HepG2 (cell line): ENCODE results near the gene GCH1. TPM values are rescaled to one million over a fixed set of nuclear protein-coding genes. Genes with fewer than 3 reads are reported as not detected.

Experiments used
- ATAC-seq: fragments of 200-7000 bp; cut with Tn5 transposase; 3 replicates; pipeline ENCODE4 v1.9.1; 2020; ENCODE audit warnings: mild to moderate bottlenecking, moderate library complexity
- BruUV-seq: library from RNA; stranded (reverse); fragments of 400-500 nt; replicated peaks from 2 replicates; lab custom pipeline; 2021; lab: Mats Ljungman, UMichigan
- CTCF ChIA-PET: fragments of 300-600 bp; formaldehyde crosslinking; extraction: SDS; loops from one replicate; lab custom pipeline; 2021; ENCODE audit warnings: low total read pairs, inconsistent platforms, low intra/inter-chr PET ratio; lab: Yijun Ruan, JAX
- POLR2A ChIA-PET: fragments of 350-600 bp; sonication (Branson Sonifier 250); formaldehyde crosslinking; loops from one replicate; lab custom pipeline; 2020; ENCODE audit warnings: antibody characterized with exemption, inconsistent platforms; lab: Yijun Ruan, JAX
- DNase-seq: peaks from one replicate; pipeline ENCODE4 v3.0.0-alpha.2; 2015; ENCODE audit warnings: low spot score
- FAIRE-seq: peaks from 3 replicates; lab custom pipeline; 2011; peaks lifted over from hg19 to GRCh38; lab: Jason Lieb, UNC
- H2AFZ ChIP-seq: one replicate; pipeline ENCODE4 v1.6.1; 2011; ENCODE audit warnings: low read length, inconsistent platforms
- H3K27ac ChIP-seq: fragments of 300-600 bp; 3 replicates; pipeline ENCODE4 v1.8.0; 2011; ENCODE audit warnings: mixed run types, mild to moderate bottlenecking, mixed read lengths, low read length, inconsistent platforms; ENCODE audit not compliant: insufficient read depth; ENCODE audit errors: extremely low read length
- H3K27me3 ChIP-seq, 2 experiments: fragments of 200-600 bp in 1 of 2; 2 replicates in 1 of 2; 3 replicates in 1 of 2; pipeline versions ENCODE4 v1.6.0 to v1.8.0; 2011; ENCODE audit warnings: low read length in 2 of 2, mild to moderate bottlenecking in 2 of 2, moderate library complexity in 2 of 2, inconsistent platforms in 1 of 2; ENCODE audit not compliant: insufficient read depth in 2 of 2, control insufficient read depth in 1 of 2
- H3K36me3 ChIP-seq, 2 experiments: fragments of 200-600 bp in 1 of 2; replicated peaks in 1 of 2; 2 replicates in 1 of 2; 3 replicates in 1 of 2; pipeline versions ENCODE4 v1.5.1 to v1.8.0; 2011; ENCODE audit warnings: low read length in 2 of 2, inconsistent platforms in 1 of 2; ENCODE audit not compliant: insufficient read depth in 2 of 2, control insufficient read depth in 1 of 2
- H3K4me1 ChIP-seq: 2 replicates; pipeline ENCODE4 v1.5.1; 2012; ENCODE audit warnings: low read length, inconsistent platforms; ENCODE audit not compliant: insufficient read depth
- H3K4me2 ChIP-seq: 2 replicates; pipeline ENCODE4 v1.6.0; 2011; ENCODE audit warnings: low read depth, low read length, inconsistent platforms
- H3K4me3 ChIP-seq, 3 experiments: fragments of 200-600 bp in 1 of 3; sonication (generic), shearing (Covaris generic) in 1 of 3; replicated peaks in 1 of 3; 2 replicates each; pipeline ENCODE4 v1.5.1; 2011 to 2016; ENCODE audit warnings: low read length in 3 of 3, inconsistent platforms in 2 of 3, low read depth in 2 of 3, mild to moderate bottlenecking in 2 of 3, control low read depth in 1 of 3, mixed read lengths in 1 of 3; ENCODE audit not compliant: insufficient read depth in 1 of 3
- H3K79me2 ChIP-seq: one replicate; pipeline ENCODE4 v1.6.1; 2011; ENCODE audit warnings: low read length, inconsistent platforms; ENCODE audit not compliant: insufficient read depth
- H3K9ac ChIP-seq: 2 replicates; pipeline ENCODE4 v1.6.0; 2011; ENCODE audit warnings: mild to moderate bottlenecking, low read depth, low read length, inconsistent platforms; ENCODE audit not compliant: insufficient read depth
- H3K9me3 ChIP-seq: 2 replicates; pipeline ENCODE4 v1.5.1; 2012; ENCODE audit warnings: mild to moderate bottlenecking, low read length
- H4K20me1 ChIP-seq: 2 replicates; pipeline ENCODE4 v1.6.0; 2011; ENCODE audit warnings: inconsistent platforms, mild to moderate bottlenecking, low read length, moderate library complexity; ENCODE audit not compliant: insufficient read depth
- ATF1 ChIP-seq: IDR thresholded peaks from 2 replicates; pipeline ENCODE4 v1.6.1; 2016; ENCODE audit warnings: mild to moderate bottlenecking, control low read depth
- BORCS8-MEF2B ChIP-seq: sonication (generic); formaldehyde crosslinking; IDR thresholded peaks from 2 replicates; pipeline ENCODE4 v1.8.0; 2022; ENCODE audit warnings: mild to moderate bottlenecking, missing genetic modification reagents
- EP300 ChIP-seq, 3 experiments: sonication (generic) in 1 of 3; formaldehyde crosslinking in 1 of 3; IDR thresholded peaks; 2 replicates each; pipeline versions ENCODE4 v1.5.1 to v1.6.1; 2011 to 2020; ENCODE audit warnings: low read depth in 2 of 3, low read length in 2 of 3, borderline replicate concordance in 1 of 3, improper control_type of control experiment in 1 of 3, mild to moderate bottlenecking in 1 of 3, missing genetic modification reagents in 1 of 3, moderate library complexity in 1 of 3
- HDAC6 ChIP-seq: fragments of 200-600 bp; sonication (generic); IDR thresholded peaks from 2 replicates; pipeline ENCODE4 v1.7.0; 2017; ENCODE audit warnings: mild to moderate bottlenecking, antibody characterized with exemption, low read length, low read depth
- HOXA3 ChIP-seq: sonication (generic); formaldehyde crosslinking; IDR thresholded peaks from 2 replicates; pipeline ENCODE4 v1.5.0; 2020; ENCODE audit warnings: missing genetic modification reagents
- HOXA9 ChIP-seq: sonication (generic); formaldehyde crosslinking; IDR thresholded peaks from 2 replicates; pipeline ENCODE4 v1.8.1; 2022; ENCODE audit warnings: missing genetic modification reagents, mild to moderate bottlenecking, moderate library complexity, borderline replicate concordance
- JUNB ChIP-seq: sonication (generic); formaldehyde crosslinking; IDR thresholded peaks from 2 replicates; pipeline ENCODE4 v1.8.0; 2022; ENCODE audit warnings: missing genetic modification reagents, mild to moderate bottlenecking, borderline replicate concordance
- KDM1A ChIP-seq: IDR thresholded peaks from 2 replicates; pipeline ENCODE4 v1.6.1; 2016; ENCODE audit warnings: missing compliant biosample characterization
- MAFK ChIP-seq, 2 experiments: IDR thresholded peaks in 1 of 2; conservative IDR thresholded peaks in 1 of 2; 2 replicates each; pipeline ENCODE4 v1.6.1; 2011; ENCODE audit warnings: improper control_type of control experiment in 2 of 2, low read length in 2 of 2
- MAZ ChIP-seq, 2 experiments: sonication (generic) in 1 of 2; formaldehyde crosslinking in 1 of 2; IDR thresholded peaks; 2 replicates each; pipeline versions ENCODE4 v1.5.0 to v1.6.1; 2012 to 2020; ENCODE audit warnings: low read depth in 2 of 2, mild to moderate bottlenecking in 2 of 2, borderline replicate concordance in 1 of 2, improper control_type of control experiment in 1 of 2, low read length in 1 of 2, missing genetic modification reagents in 1 of 2, moderate library complexity in 1 of 2
- MTA1 ChIP-seq: sonication (generic); formaldehyde crosslinking; IDR thresholded peaks from 2 replicates; pipeline ENCODE4 v1.4.0; 2020; ENCODE audit warnings: missing genetic modification reagents, mild to moderate bottlenecking, borderline replicate concordance
- NRL ChIP-seq: sonication (generic); formaldehyde crosslinking; IDR thresholded peaks from 2 replicates; pipeline ENCODE4 v1.5.0; 2020; ENCODE audit warnings: missing genetic modification reagents, mild to moderate bottlenecking, moderate library complexity, borderline replicate concordance
- PHF20 ChIP-seq: sonication (generic); formaldehyde crosslinking; IDR thresholded peaks from 2 replicates; pipeline ENCODE4 v1.5.0; 2020; ENCODE audit warnings: mild to moderate bottlenecking, missing genetic modification reagents
- SRSF9 ChIP-seq: fragments of 200-400 bp; formaldehyde crosslinking; IDR thresholded peaks from 2 replicates; pipeline ENCODE4 v1.6.1; 2018; ENCODE audit warnings: borderline replicate concordance, mild to moderate bottlenecking, low read depth, low read length; ENCODE audit not compliant: insufficient read depth, poor library complexity, severe bottlenecking
- TBX3 ChIP-seq: fragments of 450-650 bp; IDR thresholded peaks from 2 replicates; pipeline ENCODE4 v1.6.1; 2017; ENCODE audit warnings: antibody characterized with exemption, mild to moderate bottlenecking, inconsistent platforms, borderline replicate concordance
- ZBTB7B ChIP-seq: sonication (generic); formaldehyde crosslinking; IDR thresholded peaks from 2 replicates; pipeline ENCODE4 v1.4.0; 2020; ENCODE audit warnings: missing genetic modification reagents
- ZC3H4 ChIP-seq: sonication (generic); formaldehyde crosslinking; IDR thresholded peaks from 2 replicates; pipeline ENCODE4 v1.4.0; 2020; ENCODE audit warnings: missing genetic modification reagents, borderline replicate concordance
- ZFP90 ChIP-seq: sonication (generic); formaldehyde crosslinking; IDR thresholded peaks from 2 replicates; pipeline ENCODE4 v1.8.0; 2022; ENCODE audit warnings: missing genetic modification reagents, mild to moderate bottlenecking, inconsistent platforms, borderline replicate concordance
- ZNF232 ChIP-seq: sonication (generic); formaldehyde crosslinking; IDR thresholded peaks from 2 replicates; pipeline ENCODE4 v1.4.0; 2020; ENCODE audit warnings: missing genetic modification reagents, borderline replicate concordance
- ZNF781 ChIP-seq: sonication (generic); formaldehyde crosslinking; IDR thresholded peaks from 2 replicates; pipeline ENCODE4 v1.5.1; 2020; ENCODE audit warnings: borderline replicate concordance, mild to moderate bottlenecking, missing genetic modification reagents; ENCODE audit errors: not compliant biosample characterization
- in situ Hi-C: cut with HindIII; loops from 2 replicates; pipeline ENCODE4 v1.10.0; 2017; ENCODE audit warnings: low pct_unique_long_range_greater_than_20kb; ENCODE audit not compliant: extremely low pct_ligation_motif_present
- intact Hi-C: fragments of 100-400 bp; cut with micrococcal nuclease; formaldehyde crosslinking; loops from one replicate; pipeline ENCODE4 v1.10.0; 2022; ENCODE audit not compliant: unreplicated experiment
- polyA plus RNA-seq, 8 experiments: library from polyadenylated mRNA; depleted of rRNA in 3 of 8; stranded (reverse) in 7 of 8; unstranded in 1 of 8; fragments of >200 nt; fragmentation: Illumina TruSeq in 4 of 8; extraction: Trizol in 4 of 8; gene quantifications; 2 replicates each; pipeline versions ENCODE4 v1.2.1 to v1.2.3, GENCODE V29; 2011 to 2016; ENCODE audit warnings: low read depth in 4 of 8, missing spikeins in 1 of 8, mixed read lengths in 1 of 8; ENCODE audit not compliant: insufficient read depth in 1 of 8
- total RNA-seq, 5 experiments: library from RNA; depleted of rRNA; stranded (reverse); fragments of >200 nt; fragmentation: Illumina TruSeq; extraction: Trizol; gene quantifications; 2 replicates each; pipeline ENCODE4 v1.2.3, GENCODE V29; 2016; ENCODE audit warnings: low read depth in 1 of 5
- TF ChIP-seq, protein P1 (sequence below): sonication (generic); formaldehyde crosslinking; IDR thresholded peaks from 2 replicates; pipeline ENCODE4 v1.4.0; 2020; ENCODE audit warnings: missing genetic modification reagents

The GCH1 gene
- total and polyA plus RNA-seq, 2 of the 13 experiments (the other 11 are each of a cell fraction or from before 2014, with no cell fraction given), result 15.0 to 25.2 TPM

DNA sequence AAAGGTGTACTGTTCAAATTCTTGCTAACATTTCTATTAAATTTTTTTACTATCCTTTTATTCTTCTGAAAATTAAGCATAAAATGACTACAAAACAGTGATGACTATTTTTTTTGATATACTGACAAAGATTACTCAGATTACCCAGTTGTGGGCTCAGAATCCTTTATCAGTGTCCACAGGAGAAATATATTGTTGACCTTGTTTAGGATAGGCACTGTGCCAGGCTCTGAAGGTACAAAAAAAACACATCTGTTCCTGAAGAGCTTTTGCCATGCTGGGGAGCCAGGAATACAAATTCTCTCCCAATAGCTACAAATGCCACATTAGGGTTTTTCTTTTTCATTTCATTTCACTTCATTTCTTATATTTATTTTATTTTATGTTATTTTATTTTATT, 26.9 kb upstream of the GCH1 start (continued):
- TF ChIP-seq, protein P1, sequence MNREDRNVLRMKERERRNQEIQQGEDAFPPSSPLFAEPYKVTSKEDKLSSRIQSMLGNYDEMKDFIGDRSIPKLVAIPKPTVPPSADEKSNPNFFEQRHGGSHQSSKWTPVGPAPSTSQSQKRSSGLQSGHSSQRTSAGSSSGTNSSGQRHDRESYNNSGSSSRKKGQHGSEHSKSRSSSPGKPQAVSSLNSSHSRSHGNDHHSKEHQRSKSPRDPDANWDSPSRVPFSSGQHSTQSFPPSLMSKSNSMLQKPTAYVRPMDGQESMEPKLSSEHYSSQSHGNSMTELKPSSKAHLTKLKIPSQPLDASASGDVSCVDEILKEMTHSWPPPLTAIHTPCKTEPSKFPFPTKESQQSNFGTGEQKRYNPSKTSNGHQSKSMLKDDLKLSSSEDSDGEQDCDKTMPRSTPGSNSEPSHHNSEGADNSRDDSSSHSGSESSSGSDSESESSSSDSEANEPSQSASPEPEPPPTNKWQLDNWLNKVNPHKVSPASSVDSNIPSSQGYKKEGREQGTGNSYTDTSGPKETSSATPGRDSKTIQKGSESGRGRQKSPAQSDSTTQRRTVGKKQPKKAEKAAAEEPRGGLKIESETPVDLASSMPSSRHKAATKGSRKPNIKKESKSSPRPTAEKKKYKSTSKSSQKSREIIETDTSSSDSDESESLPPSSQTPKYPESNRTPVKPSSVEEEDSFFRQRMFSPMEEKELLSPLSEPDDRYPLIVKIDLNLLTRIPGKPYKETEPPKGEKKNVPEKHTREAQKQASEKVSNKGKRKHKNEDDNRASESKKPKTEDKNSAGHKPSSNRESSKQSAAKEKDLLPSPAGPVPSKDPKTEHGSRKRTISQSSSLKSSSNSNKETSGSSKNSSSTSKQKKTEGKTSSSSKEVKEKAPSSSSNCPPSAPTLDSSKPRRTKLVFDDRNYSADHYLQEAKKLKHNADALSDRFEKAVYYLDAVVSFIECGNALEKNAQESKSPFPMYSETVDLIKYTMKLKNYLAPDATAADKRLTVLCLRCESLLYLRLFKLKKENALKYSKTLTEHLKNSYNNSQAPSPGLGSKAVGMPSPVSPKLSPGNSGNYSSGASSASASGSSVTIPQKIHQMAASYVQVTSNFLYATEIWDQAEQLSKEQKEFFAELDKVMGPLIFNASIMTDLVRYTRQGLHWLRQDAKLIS, result no peak
- no peak for TF ChIP-seq HOXA3 (CRISPR knock-in tag)
- no peak for TF ChIP-seq ZFP90 (CRISPR knock-in tag)
- TF ChIP-seq NRL (CRISPR knock-in tag), result no peak
- TF ChIP-seq MAZ (IDR thresholded peaks at IDR 0.05; ENCODE audit: borderline replicate concordance, low read depth, low read length), result no peak
- no peak for TF ChIP-seq MAZ (CRISPR knock-in tag; IDR thresholded peaks at IDR 0.05; ENCODE audit: low read depth)
- TF ChIP-seq EP300 (IDR thresholded peaks at IDR 0.05; ENCODE audit: low read depth in 2 of 2, low read length in 2 of 2), result no peak
- TF ChIP-seq EP300 (CRISPR knock-in tag; IDR thresholded peaks at IDR 0.05; ENCODE audit: borderline replicate concordance), result no peak
- no peak for TF ChIP-seq ZC3H4 (CRISPR knock-in tag)

DNA sequence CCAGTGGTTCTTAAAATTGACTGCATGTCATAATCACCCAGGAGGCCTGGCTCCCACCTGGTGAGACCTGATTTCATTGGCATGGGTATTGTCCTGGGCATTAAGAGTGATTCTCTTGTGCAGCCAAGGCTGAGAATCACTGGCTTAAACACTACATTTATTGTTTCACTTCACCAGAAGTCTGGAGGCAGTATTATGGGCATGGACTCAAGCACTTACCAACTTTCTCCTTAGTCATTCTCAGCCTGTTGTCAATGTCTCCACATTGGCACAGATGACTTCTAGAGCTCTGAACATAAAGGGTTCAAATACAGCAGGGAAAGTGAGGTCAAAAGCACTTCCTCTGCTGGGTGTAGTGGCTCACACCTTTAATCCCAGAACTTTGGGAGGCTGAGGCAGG, 25.6 kb upstream of the GCH1 start:
- Histone ChIP-seq H3K9ac (no peak overlapping the region), H3K4me2 (no peak overlapping the region), H3K27me3 (no peaks in the 10 kb centered on the region), H3K79me2 (no peaks in the 10 kb centered on the region), H3K4me3 (no peak overlapping the region), H3K36me3 (no peaks in the 10 kb centered on the region), H4K20me1 (no peaks in the 10 kb centered on the region), H3K9me3 (no peaks in the 10 kb centered on the region), H3K27ac (no peak overlapping the region), H3K4me1 (no peaks in the 10 kb centered on the region), H2AFZ (no peak overlapping the region)
- no TSS peak for BruUV-seq
- no peak for DNase-seq
- intact Hi-C loops, result no loop called here
- in situ Hi-C loops, result no loop called here
- FAIRE-seq, result no peak
- TF ChIP-seq MAFK (conservative IDR thresholded peaks at IDR 0.05 in 1 of 2, IDR thresholded peaks at IDR 0.05 in 1 of 2; ENCODE audit: low read length in 2 of 2) (no peak), PHF20 (CRISPR knock-in tag) (no peak), HDAC6 (no peak), ZNF232 (CRISPR knock-in tag) (no peak), ATF1 (CRISPR knock-in tag) (no peak), KDM1A (CRISPR knock-in tag) (no peak), SRSF9 (no peak), MTA1 (CRISPR knock-in tag) (no peak), ZNF781 (CRISPR knock-in tag) (no peak), BORCS8-MEF2B (CRISPR knock-in tag) (no peak), JUNB (CRISPR knock-in tag) (no peak), ZBTB7B (CRISPR knock-in tag) (no peak), HOXA9 (CRISPR knock-in tag) (no peak), TBX3 (no peak)
- no peak for ATAC-seq
- ChIA-PET POLR2A (no interaction called here), CTCF (no interaction called here)
